ENCODE measurements around the gene C12orf56.
"Not testable (repeated sequence)": the region's sequence is repeated elsewhere in the genome, so short reads cannot be mapped to it uniquely, and the experiment has no call there.

The C12orf56 gene

DNA sequence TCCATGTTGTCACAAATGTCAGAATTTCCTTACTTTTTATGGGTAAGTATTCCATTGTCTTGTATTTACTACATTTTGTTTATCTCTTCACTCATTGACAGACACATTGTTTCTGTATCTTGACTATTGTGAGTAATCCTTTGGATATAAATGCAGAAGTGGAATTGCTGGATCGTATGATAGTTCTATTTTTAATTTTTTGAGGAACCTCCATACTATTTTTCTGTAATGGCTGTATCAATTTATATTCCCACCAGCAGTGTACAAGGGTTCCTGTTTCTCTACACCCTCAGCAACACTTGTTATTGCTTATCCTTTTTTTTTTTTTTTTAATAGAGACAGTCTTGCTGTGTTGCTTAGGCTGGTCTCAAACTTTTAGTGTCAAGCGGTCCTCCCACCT is 164.9 kb downstream of the C12orf56 start:
- no peak for DNase-seq

DNA sequence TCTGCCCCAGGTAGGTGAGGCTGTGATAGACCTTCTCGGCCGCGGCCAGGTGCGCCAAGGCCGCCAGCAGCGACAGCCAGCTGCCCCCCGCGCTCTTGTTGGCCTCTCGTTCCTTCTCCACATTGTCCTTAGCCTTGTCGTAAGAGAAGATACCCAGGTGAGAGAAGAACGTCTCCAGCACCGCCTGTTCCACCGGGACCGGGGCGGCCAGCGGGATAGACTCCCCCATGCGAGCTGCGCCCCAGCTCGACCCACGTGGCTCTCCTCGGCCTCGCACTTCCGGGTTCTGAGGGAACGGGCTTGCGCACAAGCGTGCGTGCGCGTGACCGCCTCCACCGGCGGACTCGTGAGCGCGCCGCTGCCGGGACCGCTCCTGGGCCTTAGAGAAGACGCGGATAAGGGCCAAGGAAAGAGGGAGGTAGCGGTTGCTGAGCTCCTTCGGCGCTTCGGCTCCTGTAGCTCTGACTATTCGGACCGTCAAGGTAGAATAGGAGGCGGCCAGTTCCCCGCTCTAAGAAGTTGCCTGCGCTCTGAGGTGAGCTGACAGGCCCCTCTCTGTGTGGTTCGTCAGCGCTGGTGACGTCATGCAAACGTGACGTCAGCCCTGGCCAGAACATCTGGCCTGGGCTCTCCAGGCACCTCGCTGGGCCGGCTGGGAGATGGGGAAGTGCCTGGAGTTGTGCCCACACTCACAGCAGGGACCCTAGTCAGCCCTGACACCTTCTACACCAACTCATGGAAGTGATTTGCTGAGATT is 168.4 kb downstream of the C12orf56 start, which contains the start of gene KICS2:
TSS of gene KICS2 (minus strand) at position 288 of the 757 bp plus-strand sequence. CDS start at position 229, 59 bp downstream.
- peak; percentile 97 for DNase-seq

DNA sequence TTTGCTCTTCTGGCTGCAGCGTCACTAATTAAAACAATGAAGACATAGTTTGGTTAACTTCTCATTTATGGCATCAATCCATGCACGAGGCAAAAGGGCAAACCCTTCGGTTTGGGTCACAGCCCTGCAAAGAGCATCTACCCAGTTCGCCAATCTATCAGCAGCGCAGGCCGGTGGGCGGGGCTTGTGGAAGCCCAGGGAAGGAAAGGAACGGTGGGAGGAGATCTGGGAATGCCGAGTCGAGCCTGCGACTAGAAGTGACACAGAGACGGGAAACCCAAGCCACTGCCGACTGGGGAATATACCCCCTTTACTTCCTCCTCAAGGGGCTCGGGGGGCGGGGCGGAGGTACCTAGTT is 168.9 kb downstream of the C12orf56 start:
- DNase-seq, result peak; percentile 94

DNA sequence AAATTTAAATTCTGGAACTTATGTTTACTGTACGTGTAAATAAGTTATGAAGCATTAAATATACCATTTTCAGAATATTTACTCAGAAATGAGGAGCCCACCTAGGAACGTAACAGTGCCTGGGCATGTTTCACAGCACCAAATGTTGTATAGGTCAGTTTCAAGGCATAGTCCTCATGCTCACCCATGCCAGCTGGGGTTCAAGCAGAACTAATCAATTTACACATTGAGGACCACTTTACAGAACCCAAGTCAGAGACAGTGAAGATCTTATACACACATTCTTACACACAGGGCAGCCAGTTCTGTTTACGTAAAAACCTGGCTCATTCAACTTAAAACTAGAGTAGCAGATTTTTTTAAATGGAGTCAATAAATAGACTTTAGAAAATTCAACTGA is 170.5 kb downstream of the C12orf56 start:
- DNase-seq, result no peak

DNA sequence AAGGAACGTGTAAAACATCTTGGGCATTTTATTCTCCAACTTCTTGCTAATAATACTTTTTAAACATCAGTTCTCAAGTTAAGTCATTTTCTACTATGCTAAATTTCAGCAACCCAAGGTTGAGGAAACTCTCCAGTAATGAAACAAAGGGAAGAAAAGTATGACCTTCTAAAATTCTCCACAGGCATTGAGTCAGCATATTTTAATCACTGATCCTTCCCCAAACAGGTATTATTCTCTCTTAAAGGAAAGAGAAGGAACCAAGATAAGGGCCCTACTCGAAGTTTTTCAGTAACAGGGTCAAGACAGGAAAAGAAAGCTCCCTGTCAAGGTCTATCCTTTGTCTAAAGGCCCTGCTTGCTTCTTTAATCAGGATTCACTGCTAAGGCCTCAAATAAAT is 171.4 kb downstream of the C12orf56 start:
- DNase-seq, result no peak

DNA sequence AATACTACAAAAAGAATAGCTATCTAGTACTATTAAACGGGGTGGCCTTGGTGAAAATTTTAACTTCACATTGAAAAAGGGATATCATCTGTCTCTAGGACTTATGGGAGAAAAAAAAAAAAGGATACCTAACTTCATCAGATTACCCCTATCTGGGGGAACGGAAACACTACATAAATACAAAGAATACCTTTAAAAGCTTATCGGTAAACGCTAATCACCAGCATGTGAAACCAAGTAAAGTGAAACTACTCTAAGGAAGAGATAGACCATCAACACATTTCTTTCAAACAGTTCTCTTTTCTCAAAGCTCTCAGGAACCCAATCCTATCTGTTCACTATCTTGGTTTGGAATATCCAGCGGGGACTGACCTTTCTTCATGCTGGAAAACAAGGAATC is 172.0 kb downstream of the C12orf56 start:
- DNase-seq, result no peak

DNA sequence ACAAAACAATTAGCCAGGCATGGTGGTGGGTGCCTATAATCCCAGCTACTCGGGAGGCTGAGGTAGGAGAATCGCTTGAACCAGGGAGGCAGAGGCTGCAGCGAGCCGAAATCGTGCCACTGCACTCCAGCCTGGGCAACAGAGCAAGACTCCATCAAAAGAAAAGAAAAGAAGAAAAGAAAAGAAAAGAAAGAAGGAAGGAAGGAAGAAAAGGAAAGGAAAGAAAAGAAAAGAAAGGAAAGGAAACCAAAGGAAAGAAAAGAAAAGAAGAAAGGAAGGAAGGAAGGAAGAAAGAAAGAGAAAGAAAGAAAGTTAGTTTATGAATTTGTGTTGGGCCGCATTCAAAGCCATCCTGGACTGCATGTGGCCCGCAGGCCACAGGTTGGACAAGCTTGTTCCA is 172.9 kb downstream of the C12orf56 start:
- not testable (repeated sequence) for DNase-seq

DNA sequence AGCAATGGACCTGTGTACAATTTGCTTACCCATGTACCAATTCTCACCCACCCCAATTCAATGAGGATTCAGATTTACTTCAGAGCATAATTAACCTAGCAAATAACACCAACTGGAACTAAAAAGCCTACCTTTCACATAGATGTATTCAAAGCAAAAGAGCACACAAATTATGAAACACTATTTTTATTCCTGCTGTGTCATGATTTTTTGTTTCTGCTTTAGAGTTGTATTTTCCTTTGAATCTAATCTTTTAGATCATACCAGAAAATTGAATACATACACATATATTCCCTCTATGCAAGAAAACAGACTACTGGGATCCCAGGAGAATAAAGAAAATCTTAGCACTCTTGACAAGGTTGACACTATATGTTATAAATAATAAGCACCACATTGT is 174.3 kb downstream of the C12orf56 start:
- DNase-seq, result peak; percentile 3

All from eye (tissue), 1 donor.